ENCODE measurements around the gene SSR2.
A peak's percentile ranks its signal among the peaks of the same experiment; 100 is the strongest.

- TF ChIP-seq RAD21 (IDR thresholded peaks at IDR 0.05) (peak; percentile 98 to 99), CTCF (IDR thresholded peaks at IDR 0.05; ENCODE audit: low read depth, low read length, missing input control) (peak; percentile 99), YY1 (IDR thresholded peaks at IDR 0.05) (no peak), JUND (IDR thresholded peaks at IDR 0.05) (no peak), GABPA (IDR thresholded peaks at IDR 0.05 in 1 of 2, conservative IDR thresholded peaks at IDR 0.05 in 1 of 2) (no peak), FOXA2 (IDR thresholded peaks at IDR 0.05) (no peak), RXRA (IDR thresholded peaks at IDR 0.05) (no peak)
- TF ChIP-seq, protein P1, sequence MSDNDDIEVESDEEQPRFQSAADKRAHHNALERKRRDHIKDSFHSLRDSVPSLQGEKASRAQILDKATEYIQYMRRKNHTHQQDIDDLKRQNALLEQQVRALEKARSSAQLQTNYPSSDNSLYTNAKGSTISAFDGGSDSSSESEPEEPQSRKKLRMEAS (IDR thresholded peaks at IDR 0.05) = no peak
Observed at GRCh38 chr1:155989242-155990004, 31.3 kb downstream of the SSR2 start.

All from liver (tissue), 3 donors.